IMR-90 (cell line): ENCODE measurements around the gene HDAC10. TPM values are rescaled to one million over a fixed set of nuclear protein-coding genes. Genes with fewer than 3 reads are reported as not detected.

Source experiments
- ATAC-seq: fragments of 200-7000 bp; cut with Tn5 transposase; 2 replicates; pipeline ENCODE4 v1.9.1; 2020; ENCODE audit warnings: low read depth, mild to moderate bottlenecking, moderate library complexity
- BruUV-seq: library from RNA; stranded (reverse); fragments of 400-500 nt; replicated peaks from 2 replicates; lab custom pipeline; 2021; lab: Mats Ljungman, UMichigan
- CTCF ChIA-PET: fragments of 300-600 bp; formaldehyde crosslinking; extraction: SDS; loops from one replicate; lab custom pipeline; 2021; ENCODE audit warnings: antibody characterized with exemption; lab: Yijun Ruan, JAX
- POLR2A ChIA-PET: fragments of 300-600 bp; sonication (Branson Sonifier 250); formaldehyde crosslinking; loops from one replicate; lab custom pipeline; 2022; ENCODE audit warnings: antibody characterized with exemption; ENCODE audit not compliant: unreplicated experiment; lab: Charles Lee
- DNase-seq: peaks from one replicate; pipeline ENCODE4 v3.0.0; 2013
- H2AFZ ChIP-seq: replicated peaks from 2 replicates; pipeline ENCODE3; 2013; ENCODE audit warnings: low read length, mild to moderate bottlenecking; ENCODE audit not compliant: poor library complexity
- H2AK5ac ChIP-seq: 2 replicates; pipeline ENCODE4 v1.6.1; 2013; ENCODE audit warnings: low read depth, low read length, inconsistent platforms
- H2AK9ac ChIP-seq: replicated peaks from 2 replicates; pipeline ENCODE3; 2013; ENCODE audit warnings: mild to moderate bottlenecking, low read depth, low read length, moderate library complexity; ENCODE audit not compliant: poor library complexity
- H2BK120ac ChIP-seq: 2 replicates; pipeline ENCODE4 v1.6.1; 2013; ENCODE audit warnings: low read depth, low read length, inconsistent platforms
- H2BK15ac ChIP-seq: 3 replicates; pipeline ENCODE4 v1.6.1; 2013; ENCODE audit warnings: low read depth, low read length, inconsistent platforms
- H2BK20ac ChIP-seq: 2 replicates; pipeline ENCODE4 v1.6.1; 2013; ENCODE audit warnings: low read depth, mild to moderate bottlenecking, inconsistent platforms, low read length, moderate library complexity
- H2BK5ac ChIP-seq: 2 replicates; pipeline ENCODE4 v1.6.1; 2013; ENCODE audit warnings: mild to moderate bottlenecking, low read depth, low read length, inconsistent platforms; ENCODE audit not compliant: poor library complexity, severe bottlenecking
- H3K14ac ChIP-seq: replicated peaks from 2 replicates; pipeline ENCODE4 v1.6.1; 2013; ENCODE audit warnings: low read depth, low read length, inconsistent platforms
- H3K18ac ChIP-seq: 2 replicates; pipeline ENCODE4 v1.6.1; 2013; ENCODE audit warnings: low read depth, low read length, control low read depth
- H3K23ac ChIP-seq: 2 replicates; pipeline ENCODE4 v1.6.1; 2013; ENCODE audit warnings: low read depth, low read length, inconsistent platforms
- H3K27ac ChIP-seq: 2 replicates; pipeline ENCODE4 v1.5.1; 2013; ENCODE audit warnings: mild to moderate bottlenecking, control low read depth, low read length; ENCODE audit not compliant: insufficient read depth
- H3K27me3 ChIP-seq: 2 replicates; pipeline ENCODE4 v1.6.1; 2013; ENCODE audit warnings: low read length; ENCODE audit not compliant: control insufficient read depth, insufficient read depth
- H3K36me3 ChIP-seq: 2 replicates; pipeline ENCODE4 v1.6.1; 2013; ENCODE audit warnings: low read length, mixed read lengths; ENCODE audit not compliant: control insufficient read depth, insufficient read depth
- H3K4ac ChIP-seq: 2 replicates; pipeline ENCODE4 v1.6.1; 2013; ENCODE audit warnings: low read depth, low read length, inconsistent platforms
- H3K4me1 ChIP-seq: 2 replicates; pipeline ENCODE4 v1.6.1; 2013; ENCODE audit warnings: low read length, mixed read lengths; ENCODE audit not compliant: control insufficient read depth, insufficient read depth
- H3K4me2 ChIP-seq: 2 replicates; pipeline ENCODE4 v1.6.1; 2013; ENCODE audit warnings: low read depth, mild to moderate bottlenecking, control low read depth, low read length, moderate library complexity
- H3K4me3 ChIP-seq: 2 replicates; pipeline ENCODE4 v1.5.1; 2013; ENCODE audit warnings: low read depth, mild to moderate bottlenecking, control low read depth, low read length, moderate library complexity; ENCODE audit not compliant: insufficient read depth
- H3K56ac ChIP-seq: 2 replicates; pipeline ENCODE4 v1.6.1; 2013; ENCODE audit warnings: low read length, inconsistent platforms; ENCODE audit not compliant: insufficient read depth; ENCODE audit errors: extremely low read depth
- H3K79me1 ChIP-seq, 2 experiments: 2 replicates each; pipeline ENCODE4 v1.6.1; 2013; ENCODE audit warnings: low read length in 2 of 2, inconsistent platforms in 1 of 2, low read depth in 1 of 2
- H3K9ac ChIP-seq: 2 replicates; pipeline ENCODE4 v1.6.1; 2013; ENCODE audit warnings: low read depth, low read length, control low read depth
- H3K9me1 ChIP-seq: 2 replicates; pipeline ENCODE4 v1.6.1; 2013; ENCODE audit warnings: low read length, inconsistent platforms; ENCODE audit not compliant: insufficient read depth
- H3K9me3 ChIP-seq: 2 replicates; pipeline ENCODE4 v1.6.1; 2013; ENCODE audit warnings: low read length; ENCODE audit not compliant: control insufficient read depth, insufficient read depth
- H4K20me1 ChIP-seq: 2 replicates; pipeline ENCODE4 v1.6.1; 2013; ENCODE audit warnings: low read length, inconsistent platforms; ENCODE audit not compliant: insufficient read depth
- H4K5ac ChIP-seq: 2 replicates; pipeline ENCODE4 v1.6.1; 2013; ENCODE audit warnings: mild to moderate bottlenecking, low read depth, low read length, control low read depth
- H4K8ac ChIP-seq, 2 experiments: 2 replicates each; pipeline ENCODE4 v1.6.1; 2013; ENCODE audit warnings: low read depth in 2 of 2, low read length in 2 of 2, control low read depth in 1 of 2, inconsistent platforms in 1 of 2
- H4K91ac ChIP-seq: 2 replicates; pipeline ENCODE4 v1.6.1; 2013; ENCODE audit warnings: low read depth, low read length, inconsistent platforms; ENCODE audit not compliant: insufficient read depth
- CHD1 ChIP-seq: IDR thresholded peaks from 2 replicates; pipeline ENCODE4 v1.6.1; 2012; ENCODE audit warnings: low read depth, low read length, improper control_type of control experiment
- MXI1 ChIP-seq: IDR thresholded peaks from 2 replicates; pipeline ENCODE4 v1.6.1; 2012; ENCODE audit warnings: low read depth, mild to moderate bottlenecking, low read length, moderate library complexity, borderline replicate concordance
- WGBS, 2 experiments: methylation state at CpG; one replicate each; pipeline versions ENCODE4 v1.1.5 to v1.1.7; 2013; ENCODE audit warnings: missing lambda C conversion rate in 2 of 2; ENCODE audit not compliant: insufficient read length in 1 of 2; ENCODE audit errors: extremely low coverage in 2 of 2; 5-methylcytosine and 5-hydroxymethylcytosine counted together
- dilution Hi-C: fragments of 300-500 bp; cut with HindIII; formaldehyde crosslinking; loops from one replicate; pipeline ENCODE4 v1.14.3; 2018; ENCODE audit warnings: low sequenced_read_pairs; ENCODE audit not compliant: unreplicated experiment
- in situ Hi-C: fragments of 300-500 bp; cut with MboI; formaldehyde crosslinking; loops from 3 replicates; pipeline ENCODE4 v1.14.3; 2019; ENCODE audit warnings: low sequenced_read_pairs, inconsistent platforms, mixed read lengths
- intact Hi-C: fragments of 100-400 bp; cut with micrococcal nuclease; formaldehyde crosslinking; loops from 2 replicates; pipeline ENCODE4 v1.10.0; 2022
- polyA plus RNA-seq, 3 experiments: library from polyadenylated mRNA; depleted of rRNA; stranded (reverse); fragments of >200 nt; gene quantifications; 2 replicates each; pipeline ENCODE4 v1.2.3, GENCODE V29; 2012; ENCODE audit warnings: low replicate concordance in 1 of 3
- total RNA-seq: library from RNA; depleted of rRNA; stranded (reverse); fragments of >200 nt; gene quantifications from 2 replicates; pipeline ENCODE4 v1.2.3, GENCODE V29; 2012

The HDAC10 gene
- total and polyA plus RNA-seq, 2 of the 4 experiments (the other 2 are of a cell fraction) = 3.9 to 35.7 TPM

DNA sequence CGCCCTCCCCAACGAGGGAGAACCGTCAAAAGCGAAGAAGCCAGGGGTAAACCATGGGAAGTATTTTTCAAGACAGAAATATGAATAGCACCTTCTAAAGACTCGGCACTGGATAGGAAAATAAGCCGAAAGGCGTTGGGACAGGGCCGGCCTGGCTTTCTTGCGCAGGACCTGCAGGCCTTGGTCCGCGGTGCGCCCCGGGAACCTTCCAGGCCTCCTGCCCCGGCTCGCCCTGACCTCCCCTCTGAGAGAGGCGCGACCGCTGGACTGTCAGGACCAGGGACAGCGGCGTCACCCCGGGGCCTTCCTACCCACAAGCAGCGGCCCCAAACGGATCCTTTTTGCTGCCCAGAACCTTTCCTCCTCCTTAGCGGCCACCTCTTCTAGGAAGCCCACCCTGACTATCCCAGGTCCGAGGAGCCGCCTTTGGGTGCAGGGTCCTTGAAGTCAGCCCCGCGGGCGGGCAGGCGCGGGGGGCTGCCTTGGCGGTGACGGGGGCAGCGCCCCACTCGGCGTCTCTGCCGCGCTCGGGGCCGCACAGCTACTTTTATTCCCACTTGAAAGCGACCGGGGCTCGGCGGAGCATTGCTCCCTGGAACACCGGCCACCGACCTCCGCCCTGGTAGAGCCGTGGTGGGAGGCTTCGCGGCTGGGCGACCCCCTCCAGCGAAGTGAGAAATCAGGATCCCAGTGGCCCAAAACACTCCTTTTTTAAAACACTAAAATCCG is 19.8 kb upstream of the HDAC10 start:
- in situ Hi-C loops = loop anchor here (10.0 kb wide), 1 partner anchor 54 kb away; the partner anchor contains the start of gene DENND6B
- no peak overlapping the region for H3K23ac ChIP-seq
- peaks cover 18% of the 10 kb centered on the region for H3K36me3 ChIP-seq
- intact Hi-C loops = loop anchor here (2.0 to 5.0 kb wide), 2 partner anchors 36 to 56 kb away; partner anchors contain the start of genes DENND6B and PLXNB2
- no peaks in the 10 kb centered on the region for H3K27me3 ChIP-seq
- H2BK120ac ChIP-seq = no peak overlapping the region
- H3K27ac ChIP-seq = no peak overlapping the region
- dilution Hi-C loops = no loop called here
- ATAC-seq (peak; percentile 42), DNase-seq (peak; percentile 61)
- H2AK9ac ChIP-seq = no peak overlapping the region
- H4K91ac ChIP-seq = no peak overlapping the region
- peak; percentile 71; the same call in 1 of the 2 replicates for TF ChIP-seq MXI1
- no peak for TF ChIP-seq CHD1
- no peaks in the 10 kb centered on the region for H3K9me1 ChIP-seq
- BruUV-seq = no TSS peak
- H4K20me1 ChIP-seq = peaks cover 40% of the 10 kb centered on the region
- POLR2A ChIA-PET = interaction anchor here (0.6 kb wide), 1 partner anchor 351 kb away, joined by 4 read pairs; no protein-coding TSS in a partner anchor
- no peak overlapping the region for H2BK5ac ChIP-seq
- H3K79me1 ChIP-seq = peaks cover 0 to 14% of the 10 kb centered on the region in 2 experiments; a peak in 1 of 4 replicates
- peak overlapping the region; percentile 37 for H3K4me3 ChIP-seq
- peaks cover 13% of the 10 kb centered on the region for H3K4me1 ChIP-seq
- CTCF ChIA-PET = no interaction called here
- H3K18ac ChIP-seq = no peak overlapping the region
- H4K8ac ChIP-seq = no peak overlapping the region
- H3K9me3 ChIP-seq = no peaks in the 10 kb centered on the region
- peak overlapping the region; percentile 89 for H2AFZ ChIP-seq
- WGBS, 2 experiments = 2% methylated on average over 29 of the region's 53 CpGs; no CpG with 5 or more reads in 1 of the 2 experiments
- H3K4ac ChIP-seq = peak overlapping the region; percentile 0; the same call in 1 of the 2 replicates
- H3K14ac ChIP-seq = no peak overlapping the region
- peak overlapping the region; percentile 96 for H3K4me2 ChIP-seq
- no peak overlapping the region for H3K56ac ChIP-seq
- H2BK15ac ChIP-seq = no peak overlapping the region
- no peak overlapping the region for H2AK5ac ChIP-seq
- no peak overlapping the region for H4K5ac ChIP-seq
- peak overlapping the region; percentile 72 for H3K9ac ChIP-seq
- H2BK20ac ChIP-seq = no peak overlapping the region
